Epidermal melanocyte (primary cell): ENCODE data around the gene ERGIC1.

ENCODE experiments used
- DNase-seq: peaks from one replicate; pipeline ENCODE4 v3.0.0; 2011; ENCODE audit warnings: low spot score; ENCODE audit not compliant: insufficient read length

ERGIC1 gene

GRCh38 chr5:172973931-172974330 lies 139.9 kb downstream of the ERGIC1 start:
- no peak for DNase-seq

DNA sequence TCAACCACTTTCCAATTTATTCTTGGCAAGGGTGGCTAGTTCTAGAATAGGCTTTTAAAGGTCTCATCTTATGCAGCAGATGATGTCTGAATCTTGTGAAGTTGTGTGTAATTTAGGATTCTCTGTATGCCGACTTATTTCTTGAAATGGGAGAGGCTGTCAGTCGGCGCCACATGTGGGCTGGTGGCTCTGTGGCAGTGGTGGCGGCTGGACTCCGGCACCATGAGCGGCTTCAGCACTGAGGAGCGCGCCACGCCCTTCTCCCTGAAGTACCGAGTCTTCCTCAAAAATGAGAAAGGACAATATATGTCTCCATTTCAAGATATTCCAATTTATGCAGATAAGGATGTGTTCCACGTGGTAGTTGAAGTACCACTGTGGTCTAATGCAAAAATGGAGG lies 141.2 kb downstream of the ERGIC1 start:
- DNase-seq, result no peak

GRCh38 chr5:172979778-172980177 lies 145.7 kb downstream of the ERGIC1 start:
- no peak for DNase-seq

DNA sequence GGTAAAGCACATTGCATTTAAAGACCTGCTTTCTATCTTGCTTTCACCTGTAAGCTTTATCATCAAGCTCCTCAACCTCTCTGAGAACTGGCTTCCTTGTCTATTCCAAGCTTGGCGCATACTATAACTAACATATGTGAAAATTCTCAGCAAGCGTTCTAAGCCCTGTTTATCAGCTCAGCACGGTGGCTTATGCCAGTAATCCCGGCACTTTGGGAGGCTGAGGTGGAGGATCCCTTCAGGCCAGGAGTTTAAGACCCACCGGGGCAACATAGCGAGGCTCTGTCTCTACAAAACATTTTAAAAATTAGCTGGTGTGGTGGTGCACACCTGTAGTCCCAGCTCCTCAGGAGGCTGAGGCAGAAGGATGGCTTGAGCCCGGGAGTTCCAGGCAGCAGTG lies 147.9 kb downstream of the ERGIC1 start:
- DNase-seq, result no peak

- peak; percentile 86 for DNase-seq
Observed at GRCh38 chr5:172983542-172984243, 149.6 kb downstream of the ERGIC1 start, which contains the start of gene ATP6V0E1. ATP6V0E1 (plus strand) TSS chr5:172983771; CDS start chr5:172983861, 90 bp downstream.

- DNase-seq, result peak; percentile 53
Observed at GRCh38 chr5:172984244-172984953, 150.3 kb downstream of the ERGIC1 start.

DNA sequence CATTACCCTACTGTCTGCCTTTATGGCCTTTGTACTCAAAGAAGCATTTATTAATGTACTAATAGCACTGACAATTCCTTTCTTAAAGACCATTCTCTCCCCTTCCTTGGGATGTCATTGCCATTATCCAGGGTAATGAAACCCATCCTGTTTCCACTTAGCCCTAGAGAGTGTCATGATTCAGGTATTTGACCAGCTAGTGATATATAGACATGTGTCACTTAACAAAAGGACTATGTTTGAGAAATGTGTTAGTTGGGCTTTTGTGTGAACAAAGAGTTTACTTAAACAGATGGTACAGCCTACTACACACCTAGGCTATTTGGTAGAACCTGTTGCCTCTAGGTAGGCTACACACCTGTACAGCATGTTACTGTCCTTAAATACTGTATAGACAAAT lies 151.5 kb downstream of the ERGIC1 start:
- no peak for DNase-seq

GRCh38 chr5:172988276-172988675 lies 154.2 kb downstream of the ERGIC1 start:
- DNase-seq, result no peak

- DNase-seq, result no peak
Observed at GRCh38 chr5:172990776-172991175, 156.7 kb downstream of the ERGIC1 start.

- DNase-seq, result no peak
Observed at GRCh38 chr5:172994405-172994804, 160.4 kb downstream of the ERGIC1 start.

GRCh38 chr5:172999372-172999973 lies 165.4 kb downstream of the ERGIC1 start:
- no peak for DNase-seq

DNA sequence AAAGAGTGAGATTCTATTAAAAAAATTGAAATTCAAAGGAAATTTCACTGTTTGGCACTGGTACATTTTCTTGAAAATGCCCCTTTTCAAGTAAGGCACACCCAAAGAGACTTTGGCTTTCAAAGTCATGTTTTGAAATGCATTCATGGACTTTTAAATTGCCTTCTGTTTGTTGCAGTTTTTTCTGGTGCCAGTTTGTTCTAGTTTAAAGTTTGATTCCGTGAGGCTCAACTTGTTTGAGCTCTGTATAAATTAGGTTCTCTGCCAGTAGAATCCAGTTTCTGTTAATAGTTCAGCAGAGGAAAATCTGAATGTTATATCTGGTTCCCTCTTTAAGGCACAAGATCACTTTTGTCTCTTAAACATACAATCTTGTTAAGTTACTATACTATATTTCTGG lies 165.9 kb downstream of the ERGIC1 start:
- no peak for DNase-seq

DNA sequence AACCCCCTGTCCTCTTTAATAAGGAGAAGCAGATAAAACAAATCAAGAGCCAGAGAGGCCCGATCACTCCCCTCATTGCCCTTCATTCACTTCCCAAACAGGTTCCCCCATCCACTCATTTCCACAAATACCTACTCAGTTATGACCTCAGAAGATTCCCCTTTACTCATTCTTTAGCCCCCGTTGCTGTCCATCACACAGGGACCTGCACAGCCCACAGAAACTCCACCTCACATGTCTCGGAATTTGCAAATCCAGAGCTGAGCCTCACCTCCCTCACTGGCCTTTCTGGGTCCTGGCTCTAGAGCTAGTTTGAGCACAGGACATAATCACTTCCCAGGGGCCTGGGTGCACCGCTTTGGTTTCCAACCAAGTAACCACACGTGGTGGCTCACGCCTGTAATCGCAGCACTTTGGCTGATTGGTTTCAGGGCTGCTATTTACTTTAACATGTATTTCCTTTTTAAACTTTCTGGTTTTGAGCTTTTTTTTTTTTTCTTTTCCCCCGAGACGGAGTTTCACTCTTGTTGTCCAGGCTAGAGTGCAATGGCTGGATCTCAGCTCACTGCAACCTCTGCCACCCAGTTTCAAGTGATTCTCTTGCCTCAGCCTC lies 167.3 kb downstream of the ERGIC1 start:
- no peak for DNase-seq
